Measurements from ENCODE around the gene TEKT3.

TEKT3 gene

DNA sequence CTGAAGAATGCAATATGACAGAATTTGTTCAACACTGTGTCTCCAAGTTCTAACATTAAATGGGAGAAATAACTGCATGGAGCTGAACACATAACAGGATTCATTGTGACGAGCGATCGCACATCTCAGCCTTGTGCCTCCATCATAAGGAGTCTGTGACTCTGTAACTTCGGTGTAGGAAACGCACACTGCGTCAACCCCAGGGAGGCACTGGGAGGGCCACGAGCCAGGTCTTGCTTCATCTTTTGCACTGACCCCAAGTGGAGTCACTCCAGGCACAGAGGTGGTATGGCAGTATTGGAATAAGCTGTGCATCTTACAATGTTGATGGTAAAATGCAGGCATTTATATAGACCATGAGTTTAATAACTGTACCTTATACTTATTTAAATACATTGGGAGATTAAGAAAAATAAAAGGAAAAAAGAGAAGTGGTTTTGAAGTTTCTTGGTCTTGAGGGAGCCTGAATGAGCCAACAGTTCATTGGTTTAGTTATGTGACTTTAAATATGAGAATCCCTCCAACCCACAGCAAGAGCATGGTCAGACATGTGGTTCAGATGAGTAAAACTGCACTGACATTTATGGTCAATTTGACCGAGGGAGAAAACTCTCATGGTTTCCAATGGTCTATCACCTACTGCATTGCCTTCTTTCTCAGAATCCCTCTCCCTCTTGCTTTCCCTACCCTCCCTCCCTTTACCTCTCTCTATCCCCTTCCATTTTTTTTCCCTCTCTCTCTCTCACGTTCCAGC lies 70.6 kb downstream of the TEKT3 start:
- TF ChIP-seq TCF12 (IDR thresholded peaks at IDR 0.05; ENCODE audit: low read depth) (no peak), EGR1 (IDR thresholded peaks at IDR 0.05) (no peak), YY1 (IDR thresholded peaks at IDR 0.05; ENCODE audit: low read depth) (no peak), EP300 (IDR thresholded peaks at IDR 0.05; ENCODE audit: borderline replicate concordance) (no peak), TAF1 (IDR thresholded peaks at IDR 0.05; ENCODE audit: low read depth) (no peak), FOXM1 (IDR thresholded peaks at IDR 0.05; ENCODE audit: borderline replicate concordance, low read depth) (no peak), CREB1 (IDR thresholded peaks at IDR 0.05; ENCODE audit: low read depth) (no peak)

DNA sequence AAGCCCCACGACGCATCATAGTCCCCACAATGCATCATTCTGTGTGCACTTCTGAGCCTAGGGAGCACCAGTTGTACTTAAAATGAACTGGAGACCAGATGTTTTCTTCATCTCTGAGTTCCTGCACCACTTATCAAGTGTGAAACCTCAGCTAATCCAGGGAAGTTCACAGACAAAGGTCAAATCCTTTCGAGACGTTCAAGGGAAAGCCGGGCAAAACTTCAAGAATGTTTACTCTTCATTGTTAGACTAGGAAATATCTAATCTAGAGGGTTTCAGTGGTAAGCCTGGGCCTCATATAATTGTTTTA lies 71.7 kb downstream of the TEKT3 start:
- no peak for TF ChIP-seq CEBPB (IDR thresholded peaks at IDR 0.05)
- no peak for TF ChIP-seq RAD21 (IDR thresholded peaks at IDR 0.05; ENCODE audit: low read depth)
- no peak for TF ChIP-seq EGR1 (IDR thresholded peaks at IDR 0.05)

DNA sequence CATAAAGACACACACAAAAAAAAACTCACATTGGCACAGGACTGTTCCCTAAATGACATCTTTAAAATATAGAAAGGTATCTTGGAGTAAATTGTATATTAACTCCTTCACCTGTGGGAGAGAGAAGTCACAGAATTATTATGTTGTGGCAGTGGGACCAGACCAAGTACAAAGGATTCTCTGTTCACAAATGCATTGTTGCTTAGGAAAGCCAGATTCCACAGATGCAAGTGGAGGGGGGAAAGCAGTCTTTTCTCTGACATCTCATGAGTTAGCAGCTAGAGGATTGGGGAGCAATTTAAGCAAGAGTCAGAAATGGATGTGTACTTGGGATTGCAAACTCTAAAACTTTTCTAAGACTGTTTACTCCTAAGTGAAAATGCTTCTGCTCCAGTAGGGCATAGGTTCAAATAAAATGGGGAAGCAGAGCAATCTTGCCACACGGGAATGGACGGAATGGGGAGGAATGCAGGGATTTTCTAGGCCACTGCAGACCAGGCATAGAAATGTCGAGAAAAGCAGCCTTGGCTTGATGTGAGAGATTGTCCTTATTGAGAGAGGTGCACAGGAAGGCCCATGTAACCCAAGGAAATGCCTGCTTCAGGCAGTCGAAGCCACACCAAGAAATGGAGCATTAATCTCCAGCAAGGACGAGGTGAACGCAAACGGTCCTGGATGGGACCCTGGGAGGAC lies 72.2 kb downstream of the TEKT3 start:
- TF ChIP-seq, protein P1, sequence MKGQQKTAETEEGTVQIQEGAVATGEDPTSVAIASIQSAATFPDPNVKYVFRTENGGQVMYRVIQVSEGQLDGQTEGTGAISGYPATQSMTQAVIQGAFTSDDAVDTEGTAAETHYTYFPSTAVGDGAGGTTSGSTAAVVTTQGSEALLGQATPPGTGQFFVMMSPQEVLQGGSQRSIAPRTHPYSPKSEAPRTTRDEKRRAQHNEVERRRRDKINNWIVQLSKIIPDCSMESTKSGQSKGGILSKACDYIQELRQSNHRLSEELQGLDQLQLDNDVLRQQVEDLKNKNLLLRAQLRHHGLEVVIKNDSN (IDR thresholded peaks at IDR 0.05), result no peak
- TF ChIP-seq TEAD4 (IDR thresholded peaks at IDR 0.05), result no peak
- TF ChIP-seq, protein P2, sequence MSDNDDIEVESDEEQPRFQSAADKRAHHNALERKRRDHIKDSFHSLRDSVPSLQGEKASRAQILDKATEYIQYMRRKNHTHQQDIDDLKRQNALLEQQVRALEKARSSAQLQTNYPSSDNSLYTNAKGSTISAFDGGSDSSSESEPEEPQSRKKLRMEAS (IDR thresholded peaks at IDR 0.05), result no peak
- TF ChIP-seq RAD21 (IDR thresholded peaks at IDR 0.05; ENCODE audit: low read depth), result no peak
- no peak for TF ChIP-seq NFIC (IDR thresholded peaks at IDR 0.05)
- no peak for TF ChIP-seq TAF1 (IDR thresholded peaks at IDR 0.05; ENCODE audit: low read depth)
- no peak for TF ChIP-seq CREB1 (IDR thresholded peaks at IDR 0.05; ENCODE audit: low read depth)
- no peak for TF ChIP-seq CEBPB (IDR thresholded peaks at IDR 0.05)
- TF ChIP-seq FOXM1 (IDR thresholded peaks at IDR 0.05; ENCODE audit: borderline replicate concordance, low read depth), result no peak
- no peak for TF ChIP-seq TCF12 (IDR thresholded peaks at IDR 0.05; ENCODE audit: low read depth)
- no peak for TF ChIP-seq EGR1 (IDR thresholded peaks at IDR 0.05)
- TF ChIP-seq, protein P3, sequence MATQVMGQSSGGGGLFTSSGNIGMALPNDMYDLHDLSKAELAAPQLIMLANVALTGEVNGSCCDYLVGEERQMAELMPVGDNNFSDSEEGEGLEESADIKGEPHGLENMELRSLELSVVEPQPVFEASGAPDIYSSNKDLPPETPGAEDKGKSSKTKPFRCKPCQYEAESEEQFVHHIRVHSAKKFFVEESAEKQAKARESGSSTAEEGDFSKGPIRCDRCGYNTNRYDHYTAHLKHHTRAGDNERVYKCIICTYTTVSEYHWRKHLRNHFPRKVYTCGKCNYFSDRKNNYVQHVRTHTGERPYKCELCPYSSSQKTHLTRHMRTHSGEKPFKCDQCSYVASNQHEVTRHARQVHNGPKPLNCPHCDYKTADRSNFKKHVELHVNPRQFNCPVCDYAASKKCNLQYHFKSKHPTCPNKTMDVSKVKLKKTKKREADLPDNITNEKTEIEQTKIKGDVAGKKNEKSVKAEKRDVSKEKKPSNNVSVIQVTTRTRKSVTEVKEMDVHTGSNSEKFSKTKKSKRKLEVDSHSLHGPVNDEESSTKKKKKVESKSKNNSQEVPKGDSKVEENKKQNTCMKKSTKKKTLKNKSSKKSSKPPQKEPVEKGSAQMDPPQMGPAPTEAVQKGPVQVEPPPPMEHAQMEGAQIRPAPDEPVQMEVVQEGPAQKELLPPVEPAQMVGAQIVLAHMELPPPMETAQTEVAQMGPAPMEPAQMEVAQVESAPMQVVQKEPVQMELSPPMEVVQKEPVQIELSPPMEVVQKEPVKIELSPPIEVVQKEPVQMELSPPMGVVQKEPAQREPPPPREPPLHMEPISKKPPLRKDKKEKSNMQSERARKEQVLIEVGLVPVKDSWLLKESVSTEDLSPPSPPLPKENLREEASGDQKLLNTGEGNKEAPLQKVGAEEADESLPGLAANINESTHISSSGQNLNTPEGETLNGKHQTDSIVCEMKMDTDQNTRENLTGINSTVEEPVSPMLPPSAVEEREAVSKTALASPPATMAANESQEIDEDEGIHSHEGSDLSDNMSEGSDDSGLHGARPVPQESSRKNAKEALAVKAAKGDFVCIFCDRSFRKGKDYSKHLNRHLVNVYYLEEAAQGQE (IDR thresholded peaks at IDR 0.05; ENCODE audit: low read depth), result no peak
- no peak for TF ChIP-seq EP300 (IDR thresholded peaks at IDR 0.05; ENCODE audit: borderline replicate concordance)
- TF ChIP-seq ZBTB7A (IDR thresholded peaks at IDR 0.05; ENCODE audit: low read depth), result no peak
- TF ChIP-seq YY1 (IDR thresholded peaks at IDR 0.05; ENCODE audit: low read depth), result no peak

DNA sequence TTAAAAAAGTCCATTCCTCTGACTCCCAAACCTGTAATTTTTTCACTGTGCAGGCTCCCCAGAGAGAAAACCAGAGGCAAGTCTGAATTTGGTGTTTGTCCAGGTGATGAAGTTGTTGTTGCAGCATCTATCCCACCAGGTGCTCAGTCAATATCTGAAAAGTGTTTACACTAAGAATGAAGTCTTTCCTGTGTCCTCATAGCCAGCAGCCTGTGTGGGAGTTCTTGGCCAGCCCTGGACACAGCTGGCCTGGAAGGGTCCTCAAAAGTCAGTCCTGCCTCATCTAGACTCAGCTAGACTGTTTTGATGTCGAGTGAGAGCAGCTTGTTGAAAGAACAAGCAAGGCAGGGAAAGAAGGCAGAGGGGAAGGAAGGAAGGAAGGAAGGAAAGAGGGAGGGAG lies 72.9 kb downstream of the TEKT3 start:
- TF ChIP-seq CREB1 (IDR thresholded peaks at IDR 0.05; ENCODE audit: low read depth) (no peak), FOXM1 (IDR thresholded peaks at IDR 0.05; ENCODE audit: borderline replicate concordance, low read depth) (no peak), CEBPB (IDR thresholded peaks at IDR 0.05) (no peak), TEAD4 (IDR thresholded peaks at IDR 0.05) (no peak), NFIC (IDR thresholded peaks at IDR 0.05) (no peak), TCF12 (IDR thresholded peaks at IDR 0.05; ENCODE audit: low read depth) (no peak), EGR1 (IDR thresholded peaks at IDR 0.05) (no peak), ZBTB7A (IDR thresholded peaks at IDR 0.05; ENCODE audit: low read depth) (no peak), RAD21 (IDR thresholded peaks at IDR 0.05; ENCODE audit: low read depth) (no peak), TAF1 (IDR thresholded peaks at IDR 0.05; ENCODE audit: low read depth) (no peak), EP300 (IDR thresholded peaks at IDR 0.05; ENCODE audit: borderline replicate concordance) (no peak), YY1 (IDR thresholded peaks at IDR 0.05; ENCODE audit: low read depth) (no peak)
- TF ChIP-seq, protein P3 (IDR thresholded peaks at IDR 0.05; ENCODE audit: low read depth), result no peak
- TF ChIP-seq, protein P2 (IDR thresholded peaks at IDR 0.05), result no peak

DNA sequence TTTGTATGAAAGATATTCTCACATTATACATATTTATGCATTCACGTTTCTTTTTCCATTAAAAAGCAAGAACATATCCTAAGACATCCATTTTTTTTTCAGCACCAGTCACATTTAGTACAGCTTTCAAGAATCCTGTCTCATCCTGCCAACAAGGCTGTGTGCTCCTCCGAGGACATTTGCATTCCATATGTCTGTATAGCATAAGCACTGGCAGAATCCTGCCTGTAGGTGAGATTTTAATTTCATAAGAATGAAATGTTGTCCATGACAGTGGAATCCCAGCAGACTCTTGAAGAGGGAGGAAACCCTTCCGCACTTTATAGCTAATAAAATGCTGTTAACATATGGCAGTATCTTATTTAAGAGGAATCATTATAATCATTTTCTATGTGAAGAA lies 73.4 kb downstream of the TEKT3 start:
- no peak for TF ChIP-seq FOXM1 (IDR thresholded peaks at IDR 0.05; ENCODE audit: borderline replicate concordance, low read depth)

DNA sequence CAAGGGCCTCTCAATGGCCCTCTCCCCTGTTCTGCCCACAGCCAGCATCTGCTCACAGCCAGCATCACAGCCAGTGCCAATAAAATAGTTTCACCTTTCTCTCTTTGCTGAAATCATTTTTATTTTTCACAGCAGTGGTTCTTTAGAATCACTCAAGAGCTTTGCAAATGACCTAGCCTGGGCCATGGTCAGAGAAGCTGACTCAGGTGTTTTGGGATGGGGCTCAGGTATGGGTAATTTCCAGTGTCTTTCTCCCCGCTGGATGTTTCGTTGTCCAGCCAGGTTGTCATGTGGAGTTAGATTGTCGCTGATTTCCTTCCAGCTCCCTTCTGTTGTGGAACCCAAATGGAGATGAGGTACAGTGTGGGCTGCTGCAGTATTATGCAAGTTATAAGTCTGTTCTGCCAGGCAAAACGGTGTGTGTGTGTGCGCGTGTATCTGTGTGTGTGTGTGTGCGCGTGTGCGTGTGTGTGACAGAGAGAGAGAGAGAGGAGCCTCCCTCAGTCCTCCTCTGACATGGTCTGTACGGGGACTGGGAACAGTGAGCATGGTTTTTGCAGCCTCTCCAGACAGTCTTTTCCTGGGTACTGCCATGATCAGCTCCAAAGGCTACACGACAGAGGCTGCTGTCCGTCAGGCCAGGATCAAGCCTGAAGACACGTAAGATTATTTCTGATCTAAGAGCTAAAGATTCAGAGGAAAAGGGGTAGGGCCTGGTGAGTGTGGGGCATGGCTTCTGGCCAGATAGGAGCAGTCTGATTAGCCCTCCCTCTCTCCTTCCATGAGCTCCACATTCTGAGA lies 74.9 kb downstream of the TEKT3 start:
- TF ChIP-seq ZBTB7A (IDR thresholded peaks at IDR 0.05; ENCODE audit: low read depth) (no peak), CEBPB (IDR thresholded peaks at IDR 0.05) (no peak), CREB1 (IDR thresholded peaks at IDR 0.05; ENCODE audit: low read depth) (no peak)
- TF ChIP-seq, protein P1 (IDR thresholded peaks at IDR 0.05), result no peak

Data from Ishikawa (cell line).